Measurements from ENCODE around the gene LRRC58. TPM values are rescaled to one million over a fixed set of nuclear protein-coding genes. Genes with fewer than 3 reads are reported as not detected.
"Not testable (repeated sequence)": the region's sequence is repeated elsewhere in the genome, so short reads cannot be mapped to it uniquely, and the experiment has no call there.

LRRC58 gene
- total RNA-seq, 2 experiments from 2014 or later: 21.5 to 22.8 TPM

- POLR2A ChIA-PET: no interaction called here
- Mint-ChIP-seq H3K36me3 (peaks cover 38% of the 10 kb centered on the region), H3K4me1 (no peaks in the 10 kb centered on the region), H3K27ac (no peak overlapping the region), H3K27me3 (no peaks in the 10 kb centered on the region), H3K4me3 (no peak overlapping the region), H3K9me3 (peaks cover 3% of the 10 kb centered on the region)
- ATAC-seq (ENCODE audit: low read depth) (no peak), DNase-seq (no peak)
Measured at GRCh38 chr3:120324190-120324589, 25.0 kb downstream of the LRRC58 start.

- H3K27me3 Mint-ChIP-seq; H3K9me3 Mint-ChIP-seq; ATAC-seq (ENCODE audit: low read depth); H3K4me1 Mint-ChIP-seq; H3K27ac Mint-ChIP-seq; H3K4me3 Mint-ChIP-seq; POLR2A ChIA-PET; DNase-seq: not testable (repeated sequence)
- peaks cover 39% of the 10 kb centered on the region for H3K36me3 Mint-ChIP-seq
Measured at GRCh38 chr3:120323761-120324160, 25.4 kb downstream of the LRRC58 start.

- ATAC-seq (ENCODE audit: low read depth): no peak
- no peak for DNase-seq
- Mint-ChIP-seq H3K27ac (no peak overlapping the region), H3K27me3 (peaks cover 10% of the 10 kb centered on the region), H3K9me3 (peaks cover 20% of the 10 kb centered on the region), H3K36me3 (peaks cover 19% of the 10 kb centered on the region), H3K4me3 (no peak overlapping the region), H3K4me1 (peaks cover 1% of the 10 kb centered on the region)
- POLR2A ChIA-PET: no interaction called here
Measured at GRCh38 chr3:120311863-120312794, 37.0 kb downstream of the LRRC58 start.

- H3K36me3 Mint-ChIP-seq: no peaks in the 10 kb centered on the region
- no peaks in the 10 kb centered on the region for H3K4me1 Mint-ChIP-seq
- H3K27me3 Mint-ChIP-seq: peaks cover 14% of the 10 kb centered on the region
- POLR2A ChIA-PET: no interaction called here
- DNase-seq (no peak), ATAC-seq (ENCODE audit: low read depth) (no peak)
- H3K9me3 Mint-ChIP-seq: no peaks in the 10 kb centered on the region
- H3K4me3 Mint-ChIP-seq: no peak overlapping the region
- no peak overlapping the region for H3K27ac Mint-ChIP-seq
Measured at GRCh38 chr3:120306519-120307455, 42.4 kb downstream of the LRRC58 start.

- DNase-seq (no peak), ATAC-seq (ENCODE audit: low read depth) (no peak)
- POLR2A ChIA-PET: no interaction called here
- no peaks in the 10 kb centered on the region for H3K9me3 Mint-ChIP-seq
- no peak overlapping the region for H3K27ac Mint-ChIP-seq
- no peaks in the 10 kb centered on the region for H3K36me3 Mint-ChIP-seq
- peaks cover 10% of the 10 kb centered on the region for H3K27me3 Mint-ChIP-seq
- H3K4me1 Mint-ChIP-seq: no peaks in the 10 kb centered on the region
- H3K4me3 Mint-ChIP-seq: no peak overlapping the region
Measured at GRCh38 chr3:120304616-120305015, 44.5 kb downstream of the LRRC58 start.

GRCh38 chr3:120302361-120302760 is 46.8 kb downstream of the LRRC58 start:
- Mint-ChIP-seq H3K9me3 (no peaks in the 10 kb centered on the region), H3K4me3 (no peak overlapping the region), H3K27me3 (peaks cover 10% of the 10 kb centered on the region), H3K27ac (no peak overlapping the region), H3K36me3 (no peaks in the 10 kb centered on the region), H3K4me1 (no peaks in the 10 kb centered on the region)
- DNase-seq (no peak), ATAC-seq (ENCODE audit: low read depth) (no peak)
- POLR2A ChIA-PET: no interaction called here

GRCh38 chr3:120300971-120301370 is 48.2 kb downstream of the LRRC58 start:
- Mint-ChIP-seq H3K4me1 (no peaks in the 10 kb centered on the region), H3K4me3 (no peak overlapping the region), H3K27ac (no peak overlapping the region), H3K9me3 (no peaks in the 10 kb centered on the region), H3K36me3 (no peaks in the 10 kb centered on the region), H3K27me3 (peaks cover 14% of the 10 kb centered on the region)
- DNase-seq (no peak), ATAC-seq (ENCODE audit: low read depth) (no peak)
- POLR2A ChIA-PET: no interaction called here

GRCh38 chr3:120299403-120299802 is 49.8 kb downstream of the LRRC58 start:
- no peak for DNase-seq
- Mint-ChIP-seq H3K9me3 (peaks cover 3% of the 10 kb centered on the region), H3K36me3 (no peaks in the 10 kb centered on the region), H3K27ac (no peak overlapping the region), H3K27me3 (peaks cover 15% of the 10 kb centered on the region), H3K4me1 (no peaks in the 10 kb centered on the region), H3K4me3 (no peak overlapping the region)
- POLR2A ChIA-PET: no interaction called here
- ATAC-seq (ENCODE audit: low read depth): no peak

- DNase-seq: no peak
- H3K4me3 Mint-ChIP-seq: no peak overlapping the region
- H3K9me3 Mint-ChIP-seq: peaks cover 3% of the 10 kb centered on the region
- ATAC-seq (ENCODE audit: low read depth): no peak
- peaks cover 19% of the 10 kb centered on the region for H3K27me3 Mint-ChIP-seq
- no peak overlapping the region for H3K27ac Mint-ChIP-seq
- no peaks in the 10 kb centered on the region for H3K4me1 Mint-ChIP-seq
- H3K36me3 Mint-ChIP-seq: no peaks in the 10 kb centered on the region
- POLR2A ChIA-PET: no interaction called here
Measured at GRCh38 chr3:120298996-120299395, 50.2 kb downstream of the LRRC58 start.

GRCh38 chr3:120291552-120291951 is 57.6 kb downstream of the LRRC58 start:
- ATAC-seq (ENCODE audit: low read depth); H3K4me3 Mint-ChIP-seq: not testable (repeated sequence)
- H3K9me3 Mint-ChIP-seq: peaks cover 16% of the 10 kb centered on the region

GRCh38 chr3:120289636-120290035 is 59.5 kb downstream of the LRRC58 start:
- DNase-seq (no peak), ATAC-seq (ENCODE audit: low read depth) (no peak)
- POLR2A ChIA-PET: no interaction called here
- H3K4me3 Mint-ChIP-seq: no peak overlapping the region
- no peaks in the 10 kb centered on the region for H3K36me3 Mint-ChIP-seq
- H3K27me3 Mint-ChIP-seq: peaks cover 28% of the 10 kb centered on the region
- no peak overlapping the region for H3K27ac Mint-ChIP-seq
- H3K4me1 Mint-ChIP-seq: no peaks in the 10 kb centered on the region
- H3K9me3 Mint-ChIP-seq: peaks cover 16% of the 10 kb centered on the region

More at GRCh38 chr3:120291552-120291951, 57.6 kb downstream of the LRRC58 start:
- DNase-seq, H3K27ac Mint-ChIP-seq, H3K4me1 Mint-ChIP-seq, H3K36me3 Mint-ChIP-seq, POLR2A ChIA-PET: not testable (repeated sequence)
- peaks cover 16% of the 10 kb centered on the region for H3K27me3 Mint-ChIP-seq

GRCh38 chr3:120286465-120286864 is 62.7 kb downstream of the LRRC58 start:
- Mint-ChIP-seq H3K27ac (no peak overlapping the region), H3K9me3 (peaks cover 6% of the 10 kb centered on the region), H3K36me3 (no peaks in the 10 kb centered on the region), H3K4me3 (no peak overlapping the region), H3K27me3 (peaks cover 41% of the 10 kb centered on the region), H3K4me1 (no peaks in the 10 kb centered on the region)
- ATAC-seq (ENCODE audit: low read depth) (no peak), DNase-seq (no peak)
- POLR2A ChIA-PET: no interaction called here

- Mint-ChIP-seq H3K4me3 (peak overlapping the region; percentile 9), H3K9me3 (peaks cover 3% of the 10 kb centered on the region), H3K36me3 (no peaks in the 10 kb centered on the region), H3K4me1 (no peaks in the 10 kb centered on the region), H3K27ac (no peak overlapping the region), H3K27me3 (peaks cover 44% of the 10 kb centered on the region)
- DNase-seq (no peak), ATAC-seq (ENCODE audit: low read depth) (no peak)
- POLR2A ChIA-PET: no interaction called here
Measured at GRCh38 chr3:120285508-120285841, 63.7 kb downstream of the LRRC58 start.

Measured in activated naive CD8-positive, alpha-beta T cell treated with anti-CD3 and anti-CD28 coated beads, Interleukin-2, amount 10 ng/mL, durations not matched to agents 7 days and 5 days (primary cell).